ENCODE measurements around the gene ST6GALNAC2. TPM values are rescaled to one million over a fixed set of nuclear protein-coding genes. Genes with fewer than 3 reads are reported as not detected.
A peak's percentile ranks its signal among the peaks of the same experiment; 100 is the strongest.
"Not testable (repeated sequence)": the region's sequence is repeated elsewhere in the genome, so short reads cannot be mapped to it uniquely, and the experiment has no call there.

The ST6GALNAC2 gene
- total RNA-seq, 1 donor from 2014 or later, result 24.0 TPM

DNA sequence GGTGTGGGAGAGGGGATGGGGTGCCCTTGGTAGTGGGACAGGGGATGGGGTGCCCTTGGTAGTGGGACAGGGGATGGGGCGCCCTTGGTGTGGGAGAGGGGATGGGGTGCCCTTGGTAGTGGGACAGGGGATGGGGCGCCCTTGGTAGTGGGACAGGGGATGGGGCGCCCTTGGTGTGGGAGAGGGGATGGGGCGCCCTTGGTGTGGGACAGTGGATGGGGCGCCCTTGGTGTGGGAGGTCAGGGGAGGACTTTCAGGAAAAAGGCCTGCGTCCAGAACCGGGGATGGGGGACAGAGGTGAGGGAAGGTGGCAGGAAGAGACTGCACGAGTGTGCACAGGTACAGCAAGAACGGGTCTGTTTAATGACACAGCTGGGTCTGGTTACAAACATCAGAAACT is 58.6 kb downstream of the ST6GALNAC2 start:
- ATAC-seq, result not testable (repeated sequence)

DNA sequence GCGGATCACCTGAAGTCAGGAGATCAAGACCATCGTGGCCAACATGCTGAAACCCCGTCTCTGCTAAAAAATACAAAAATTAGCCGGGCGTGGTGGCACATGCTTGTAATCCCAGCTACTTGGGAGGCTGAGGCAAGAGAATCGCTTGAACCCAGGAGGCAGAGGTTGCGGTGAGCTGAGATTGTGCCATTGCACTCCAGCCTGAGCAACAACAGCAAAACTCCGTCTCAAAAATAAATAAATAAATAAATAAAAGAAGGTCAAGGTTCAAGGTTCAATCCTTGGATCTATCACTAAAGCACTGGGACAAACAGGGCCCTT is 60.2 kb downstream of the ST6GALNAC2 start:
- ATAC-seq, result not testable (repeated sequence)

DNA sequence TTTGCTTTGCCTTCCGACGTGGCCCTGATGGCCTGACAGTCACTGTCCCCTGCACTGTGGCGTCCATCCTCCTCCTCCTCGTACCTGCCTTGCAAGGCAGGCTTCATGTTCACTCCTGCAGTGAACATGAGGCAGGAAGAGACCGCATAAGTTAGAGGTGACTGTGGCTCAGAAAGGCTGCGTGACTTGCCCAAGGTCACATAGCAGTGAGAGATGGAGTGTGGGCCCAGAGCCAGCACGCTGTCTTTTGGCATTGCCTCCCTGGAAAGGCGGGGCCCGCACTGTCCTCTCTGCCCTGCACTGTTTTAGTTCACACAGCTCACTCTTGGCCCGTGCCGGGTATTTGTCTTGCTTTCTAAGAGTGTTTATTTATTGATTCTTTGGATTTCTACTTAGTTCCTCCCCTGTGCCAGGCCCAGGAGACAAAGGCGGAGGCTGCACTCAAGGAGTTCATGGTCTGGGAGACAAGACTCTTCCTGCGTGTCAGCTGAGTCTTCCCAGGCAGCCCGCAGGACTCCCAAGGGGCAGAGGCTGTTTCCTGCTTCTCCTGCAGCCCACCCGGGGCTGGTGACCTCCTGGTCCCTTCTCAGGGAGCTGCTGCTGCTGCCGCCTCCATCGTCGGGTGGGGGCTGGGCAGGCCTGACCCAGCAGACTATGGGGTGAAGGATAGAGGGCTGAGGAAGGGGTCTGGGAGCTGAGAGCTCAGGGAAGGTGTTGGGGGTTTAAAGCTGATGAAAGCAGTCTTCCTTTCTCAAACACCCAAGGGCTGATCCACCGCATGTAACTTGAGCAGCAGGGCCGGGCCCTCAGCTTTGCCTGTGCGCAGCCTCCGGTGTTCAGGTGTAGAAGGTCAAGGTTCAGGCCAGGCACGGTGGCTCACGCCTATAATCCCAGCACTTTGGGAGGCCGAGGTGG is 60.8 kb downstream of the ST6GALNAC2 start:
- peak; percentile 41 for ATAC-seq

DNA sequence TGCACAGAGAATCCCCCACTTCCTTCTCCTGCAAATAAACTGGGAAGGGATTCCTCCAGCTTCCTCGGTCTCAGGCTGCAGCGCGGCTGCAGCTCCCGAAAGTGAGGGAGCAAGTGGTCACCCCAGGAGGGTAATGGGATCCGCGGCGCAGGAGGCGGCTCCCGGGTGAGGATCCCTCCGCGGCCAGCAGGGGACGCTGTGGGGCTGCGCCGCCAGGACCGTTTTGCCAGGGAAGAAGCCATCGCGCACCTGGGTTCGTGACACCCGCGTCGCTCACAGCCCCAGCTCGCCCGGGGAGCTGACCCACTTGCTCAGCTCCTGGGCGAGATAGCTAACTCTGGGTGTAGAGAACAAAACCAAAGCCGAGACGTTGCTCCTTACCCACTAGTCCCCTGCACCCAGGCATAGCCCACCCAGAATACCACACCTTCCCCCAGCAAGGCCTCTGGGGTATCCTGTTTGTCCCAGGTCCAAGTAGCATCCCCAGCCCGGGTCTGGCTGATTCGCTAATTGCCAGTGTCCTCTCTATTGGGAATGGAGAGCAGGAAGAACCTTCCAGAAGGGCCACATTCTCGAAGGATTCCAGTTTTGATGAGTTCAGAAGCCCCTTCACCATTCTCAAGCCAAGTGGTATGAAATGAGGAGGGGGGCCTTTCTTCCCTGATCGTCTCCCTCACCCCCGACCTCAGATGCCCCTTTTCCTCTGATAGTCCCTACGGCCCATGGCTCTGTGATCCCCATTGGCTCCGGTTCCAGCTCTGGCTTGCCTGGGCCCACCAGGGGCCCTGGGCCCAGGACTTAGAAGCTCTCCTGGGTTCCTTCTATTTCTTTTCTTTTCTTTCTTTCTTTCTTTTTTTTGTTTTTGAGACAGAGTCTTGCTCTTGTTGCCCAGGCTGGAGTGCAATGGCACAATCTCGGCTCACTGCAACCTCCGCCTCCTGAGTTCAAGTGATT is 62.3 kb downstream of the ST6GALNAC2 start:
- peak; percentile 72 for ATAC-seq

DNA sequence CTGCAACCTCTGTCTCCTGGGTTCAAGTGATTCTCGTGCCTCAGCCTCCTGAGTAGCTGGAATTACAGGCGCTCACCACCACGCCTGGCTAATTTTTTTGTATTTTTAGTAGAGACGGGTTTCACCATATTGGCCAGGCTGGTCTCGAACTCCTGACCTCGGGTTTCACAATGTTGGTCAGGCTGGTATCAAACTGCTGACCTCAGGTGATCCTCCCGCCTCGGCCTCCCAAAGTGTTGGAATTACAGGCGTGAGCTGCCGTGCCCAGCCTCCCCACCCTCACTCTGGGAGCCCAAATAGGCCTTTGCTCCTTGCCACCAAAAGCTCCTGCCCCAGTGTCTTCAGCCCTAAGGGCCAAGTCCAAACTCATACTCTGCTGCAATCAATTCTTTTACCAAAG is 64.0 kb downstream of the ST6GALNAC2 start:
- ATAC-seq, result not testable (repeated sequence)

DNA sequence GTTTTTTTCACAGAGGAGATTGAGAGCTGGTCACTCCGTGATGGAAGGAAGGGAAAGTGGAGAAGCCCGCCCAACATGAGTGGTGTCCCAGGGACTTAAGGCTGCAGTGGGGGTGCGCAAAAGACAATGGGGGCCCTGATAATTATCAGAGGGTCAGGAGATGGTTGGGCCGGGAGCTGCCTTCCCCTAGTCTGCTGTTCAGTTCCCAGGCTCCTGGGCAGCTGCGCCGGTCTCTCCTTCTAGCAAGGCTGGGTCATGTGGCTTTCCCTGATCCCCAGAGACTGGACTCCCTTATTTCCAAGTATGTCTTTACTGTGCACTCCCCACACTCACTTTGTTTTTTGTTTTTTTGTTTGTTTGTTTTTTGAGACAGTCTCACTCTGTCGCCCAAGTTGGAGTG is 64.4 kb downstream of the ST6GALNAC2 start:
- ATAC-seq, result no peak

DNA sequence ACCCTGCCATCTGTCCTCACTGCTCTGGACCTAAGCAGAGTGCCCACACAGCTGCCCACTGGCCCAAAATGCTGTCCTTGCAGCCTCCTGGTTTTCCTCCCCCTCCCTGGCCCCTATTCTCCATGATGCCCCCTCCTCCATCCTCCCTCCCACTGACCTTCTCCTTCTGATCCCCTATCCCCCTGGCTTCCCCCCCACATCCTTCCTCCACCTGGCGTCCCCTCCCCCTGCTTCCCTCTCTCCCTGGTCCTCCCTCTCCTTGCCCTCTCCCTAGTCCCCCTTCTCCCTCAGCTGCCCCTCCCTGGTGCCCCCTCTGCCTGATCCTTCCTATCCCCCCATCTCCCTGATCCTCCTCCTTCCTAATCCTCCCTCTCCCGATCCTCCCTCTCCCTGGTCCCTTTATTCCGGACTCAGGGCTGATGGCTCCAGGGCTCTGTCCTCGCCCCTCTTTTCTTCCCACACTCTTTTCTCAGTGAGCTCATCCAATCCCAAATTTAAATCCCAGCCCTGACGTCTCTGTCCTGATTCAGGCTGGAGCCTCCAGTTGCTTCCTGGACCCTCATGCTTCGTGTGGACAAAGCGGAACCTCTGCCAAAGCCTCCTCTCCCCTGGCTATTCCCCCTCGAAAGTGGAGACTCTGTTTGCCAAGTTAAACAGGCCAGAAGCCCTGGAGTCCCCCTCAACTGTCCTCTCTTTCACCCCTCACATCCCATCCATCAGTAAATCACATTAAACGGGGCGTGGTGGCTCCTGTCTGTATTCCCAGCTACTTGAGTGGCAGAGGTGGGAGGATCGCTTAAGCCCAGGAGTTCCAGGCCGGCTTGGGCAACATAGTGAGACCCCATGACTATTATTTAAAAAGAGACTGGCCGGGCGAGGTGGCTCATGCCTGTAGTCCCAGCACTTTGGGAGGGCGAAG is 66.4 kb downstream of the ST6GALNAC2 start:
- ATAC-seq, result no peak

DNA sequence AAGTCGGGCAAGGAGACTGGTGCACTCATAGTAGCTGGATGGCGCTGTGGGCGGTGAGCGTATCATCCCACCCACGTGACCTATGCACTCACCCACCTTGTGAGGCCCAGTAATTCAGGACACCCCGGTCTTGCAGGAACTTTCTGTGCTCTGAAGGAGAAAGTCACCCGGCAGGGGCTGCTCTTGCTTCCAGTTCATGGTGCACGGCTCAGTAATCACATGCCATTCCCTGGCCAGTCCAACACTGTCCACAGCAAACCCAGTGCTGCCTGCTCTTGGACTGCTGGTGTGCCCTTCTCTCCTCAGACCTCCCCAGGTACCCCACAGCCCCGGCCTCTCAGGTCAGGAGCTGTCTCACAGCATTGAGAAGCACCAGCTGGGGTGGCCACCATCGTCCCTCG is 68.0 kb downstream of the ST6GALNAC2 start:
- ATAC-seq, result peak; percentile 44

Other genes starting within 250 kb of the ST6GALNAC2 start
- 42.0 TPM for gene PRPSAP1, start 231.9 kb downstream of the ST6GALNAC2 start, total RNA-seq
- gene SPHK1, start 201.3 kb downstream of the ST6GALNAC2 start, total RNA-seq, result 13.1 TPM
- 17.2 TPM for gene UBE2O, start 132.7 kb downstream of the ST6GALNAC2 start, total RNA-seq
- not detected for gene AANAT, start 118.3 kb downstream of the ST6GALNAC2 start, total RNA-seq
- gene RHBDF2, start 84.4 kb downstream of the ST6GALNAC2 start, total RNA-seq, result 36.8 TPM
- 2.6 TPM for gene CYGB, start 48.2 kb downstream of the ST6GALNAC2 start, total RNA-seq
- 0.64 TPM for gene PRCD, start 45.8 kb downstream of the ST6GALNAC2 start, total RNA-seq
- 16.9 TPM for gene ST6GALNAC1, start 57.9 kb upstream of the ST6GALNAC2 start, total RNA-seq
- 32.3 TPM for gene MXRA7, start 125.1 kb upstream of the ST6GALNAC2 start, total RNA-seq
- 11.0 TPM for gene JMJD6, start 140.7 kb upstream of the ST6GALNAC2 start, total RNA-seq
- gene METTL23, start 141.0 kb upstream of the ST6GALNAC2 start, total RNA-seq, result 17.8 TPM
- gene SRSF2, start 151.5 kb upstream of the ST6GALNAC2 start, total RNA-seq, result 162 TPM
- 22.6 TPM for gene MFSD11, start 152.3 kb upstream of the ST6GALNAC2 start, total RNA-seq

Data from esophagus mucosa (tissue), 1 donor.